Hepatocyte (in vitro differentiated cells): ENCODE measurements around the gene GTF2F1. TPM values are rescaled to one million over a fixed set of nuclear protein-coding genes. Genes with fewer than 3 reads are reported as not detected.

ENCODE experiments used
- DNase-seq: peaks from one replicate; pipeline ENCODE4 v3.0.0-alpha.2; 2016; ENCODE audit warnings: low spot score
- H2AFZ ChIP-seq: fragments of 200-600 bp; sonication (generic); 2 replicates; pipeline ENCODE4 v1.6.0; 2016; ENCODE audit warnings: antibody characterized with exemption, mild to moderate bottlenecking
- H3K27ac ChIP-seq: fragments of 200-600 bp; sonication (generic); 2 replicates; pipeline ENCODE4 v1.5.1; 2016; ENCODE audit warnings: mild to moderate bottlenecking
- H3K27me3 ChIP-seq: fragments of 200-600 bp; sonication (generic); 2 replicates; pipeline ENCODE4 v1.6.1; 2016
- H3K36me3 ChIP-seq: fragments of 200-600 bp; sonication (generic); replicated peaks from 2 replicates; pipeline ENCODE4 v1.5.1; 2016; ENCODE audit warnings: low read depth; ENCODE audit not compliant: insufficient read depth
- H3K4me1 ChIP-seq: fragments of 200-600 bp; sonication (generic); 2 replicates; pipeline ENCODE4 v1.5.1; 2016; ENCODE audit warnings: mild to moderate bottlenecking, moderate library complexity; ENCODE audit not compliant: insufficient read depth
- H3K4me2 ChIP-seq: fragments of 200-600 bp; sonication (generic); 2 replicates; pipeline ENCODE4 v1.6.0; 2016
- H3K4me3 ChIP-seq: fragments of 200-600 bp; sonication (generic); 2 replicates; pipeline ENCODE4 v1.5.1; 2016; ENCODE audit warnings: mild to moderate bottlenecking
- H3K79me2 ChIP-seq: fragments of 200-600 bp; sonication (generic); 2 replicates; pipeline ENCODE4 v1.6.0; 2017; ENCODE audit warnings: mild to moderate bottlenecking
- H3K9me2 ChIP-seq: fragments of 200-600 bp; sonication (generic); replicated peaks from 2 replicates; pipeline ENCODE4 v1.6.0; 2017; ENCODE audit warnings: mild to moderate bottlenecking; ENCODE audit not compliant: insufficient read depth
- H3K9me3 ChIP-seq: fragments of 200-600 bp; sonication (generic); 2 replicates; pipeline ENCODE4 v1.5.1; 2016; ENCODE audit warnings: low read depth, mild to moderate bottlenecking
- H4K20me1 ChIP-seq: fragments of 200-600 bp; sonication (generic); 2 replicates; pipeline ENCODE4 v1.6.0; 2016; ENCODE audit warnings: mild to moderate bottlenecking; ENCODE audit not compliant: insufficient read depth, poor library complexity, severe bottlenecking
- EZH2 ChIP-seq: fragments of 200-600 bp; sonication (generic); IDR thresholded peaks from 2 replicates; pipeline ENCODE4 v1.6.1; 2016; ENCODE audit warnings: antibody characterized with exemption, mild to moderate bottlenecking, borderline replicate concordance
- EZH2phosphoT487 ChIP-seq: fragments of 200-600 bp; sonication (generic); IDR thresholded peaks from one replicate; pipeline ENCODE4 v1.6.1; 2018; ENCODE audit warnings: antibody characterized with exemption, mild to moderate bottlenecking, low read depth, moderate library complexity; ENCODE audit not compliant: unreplicated experiment, severe bottlenecking
- WGBS: methylation state at CpG from one replicate; pipeline ENCODE4 v1.1.6; 2016; ENCODE audit warnings: low lambda C conversion rate; ENCODE audit errors: missing lambda C conversion rate; 5-methylcytosine and 5-hydroxymethylcytosine counted together
- polyA plus RNA-seq: library from polyadenylated mRNA; unstranded; fragments of >200 nt; fragmentation: Nextera tagmentation; extraction: Ambion mirVana; gene quantifications from 2 replicates; pipeline ENCODE4 v1.2.1, GENCODE V29; 2016
- total RNA-seq: library from RNA; depleted of rRNA; stranded (reverse); fragments of >200 nt; gene quantifications from 2 replicates; pipeline ENCODE4 v1.2.3, GENCODE V29; 2014
- TF ChIP-seq, protein P1 (sequence below): fragments of 200-600 bp; sonication (generic); IDR thresholded peaks from 2 replicates; pipeline ENCODE4 v1.5.1; 2016; ENCODE audit warnings: antibody characterized with exemption, mild to moderate bottlenecking; ENCODE audit not compliant: poor library complexity

Gene GTF2F1
- total and polyA plus RNA-seq, 2 experiments from 2014 or later, result 44.6 to 47.5 TPM

DNA sequence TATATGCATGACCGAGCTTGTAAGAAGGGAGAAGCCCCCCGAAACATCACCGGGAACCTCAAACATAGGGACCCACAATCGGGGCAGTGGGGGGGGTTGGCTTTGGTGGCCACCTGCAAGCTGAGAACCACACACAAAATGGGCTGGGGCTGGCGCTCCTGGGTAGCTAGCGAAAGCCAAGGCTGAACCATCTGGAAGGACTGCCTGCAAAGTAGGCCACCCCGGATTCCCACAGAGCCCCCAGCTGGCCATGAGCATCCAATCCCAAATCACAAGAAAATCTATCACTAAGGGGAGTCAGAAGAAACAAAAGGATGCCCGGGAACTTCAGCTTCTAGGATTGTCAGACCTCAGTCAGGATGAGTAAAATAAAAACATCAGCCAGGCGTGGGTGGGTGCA lies 14.5 kb downstream of the GTF2F1 start:
- Histone ChIP-seq H3K36me3 (no peaks in the 10 kb centered on the region), H3K4me2 (no peak overlapping the region), H3K4me3 (no peak overlapping the region), H3K27me3 (no peaks in the 10 kb centered on the region), H3K4me1 (peaks cover 5% of the 10 kb centered on the region), H3K9me3 (no peaks in the 10 kb centered on the region), H3K27ac (peak overlapping the region; percentile 40), H3K9me2 (no peaks in the 10 kb centered on the region), H3K79me2 (peaks cover 3% of the 10 kb centered on the region), H2AFZ (no peak overlapping the region), H4K20me1 (no peaks in the 10 kb centered on the region)
- DNase-seq, result no peak
- TF ChIP-seq, protein P1, sequence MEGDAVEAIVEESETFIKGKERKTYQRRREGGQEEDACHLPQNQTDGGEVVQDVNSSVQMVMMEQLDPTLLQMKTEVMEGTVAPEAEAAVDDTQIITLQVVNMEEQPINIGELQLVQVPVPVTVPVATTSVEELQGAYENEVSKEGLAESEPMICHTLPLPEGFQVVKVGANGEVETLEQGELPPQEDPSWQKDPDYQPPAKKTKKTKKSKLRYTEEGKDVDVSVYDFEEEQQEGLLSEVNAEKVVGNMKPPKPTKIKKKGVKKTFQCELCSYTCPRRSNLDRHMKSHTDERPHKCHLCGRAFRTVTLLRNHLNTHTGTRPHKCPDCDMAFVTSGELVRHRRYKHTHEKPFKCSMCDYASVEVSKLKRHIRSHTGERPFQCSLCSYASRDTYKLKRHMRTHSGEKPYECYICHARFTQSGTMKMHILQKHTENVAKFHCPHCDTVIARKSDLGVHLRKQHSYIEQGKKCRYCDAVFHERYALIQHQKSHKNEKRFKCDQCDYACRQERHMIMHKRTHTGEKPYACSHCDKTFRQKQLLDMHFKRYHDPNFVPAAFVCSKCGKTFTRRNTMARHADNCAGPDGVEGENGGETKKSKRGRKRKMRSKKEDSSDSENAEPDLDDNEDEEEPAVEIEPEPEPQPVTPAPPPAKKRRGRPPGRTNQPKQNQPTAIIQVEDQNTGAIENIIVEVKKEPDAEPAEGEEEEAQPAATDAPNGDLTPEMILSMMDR, result no peak
- TF ChIP-seq EZH2phosphoT487 (no peak), EZH2 (no peak)
- WGBS, result 93% methylated on average over 9 of the region's 9 CpGs

- no peaks in the 10 kb centered on the region for H3K36me3 ChIP-seq
Measured at GRCh38 chr19:6378041-6378440, 14.9 kb downstream of the GTF2F1 start.

GRCh38 chr19:6376512-6377190 lies 16.3 kb downstream of the GTF2F1 start:
- H3K27ac ChIP-seq, result no peak overlapping the region
- no peak overlapping the region for H3K4me2 ChIP-seq
- H3K9me3 ChIP-seq, result no peaks in the 10 kb centered on the region
- H3K79me2 ChIP-seq, result peaks cover 3% of the 10 kb centered on the region
- no peak for DNase-seq
- H3K27me3 ChIP-seq, result no peaks in the 10 kb centered on the region
- no peak overlapping the region for H2AFZ ChIP-seq
- H3K4me1 ChIP-seq, result peaks cover 5% of the 10 kb centered on the region
- H3K4me3 ChIP-seq, result no peak overlapping the region
- no peaks in the 10 kb centered on the region for H4K20me1 ChIP-seq
- no peaks in the 10 kb centered on the region for H3K36me3 ChIP-seq
- TF ChIP-seq, protein P1, result no peak
- TF ChIP-seq EZH2 (no peak), EZH2phosphoT487 (no peak)
- 80% methylated on average over 19 of the region's 19 CpGs for WGBS
- no peaks in the 10 kb centered on the region for H3K9me2 ChIP-seq

More at GRCh38 chr19:6378041-6378440, 14.9 kb downstream of the GTF2F1 start:
- H3K9me2 ChIP-seq, result no peaks in the 10 kb centered on the region
- TF ChIP-seq, protein P1, result no peak
- TF ChIP-seq EZH2, result no peak
- TF ChIP-seq EZH2phosphoT487, result no peak
- no peak overlapping the region for H3K4me3 ChIP-seq
- H3K4me2 ChIP-seq, result no peak overlapping the region
- H2AFZ ChIP-seq, result no peak overlapping the region
- peak; percentile 63 for DNase-seq
- no peaks in the 10 kb centered on the region for H4K20me1 ChIP-seq
- no peaks in the 10 kb centered on the region for H3K27me3 ChIP-seq
- 43% methylated on average over 6 of the region's 6 CpGs for WGBS
- H3K4me1 ChIP-seq, result peaks cover 5% of the 10 kb centered on the region
- H3K79me2 ChIP-seq, result peaks cover 3% of the 10 kb centered on the region
- peak overlapping the region; percentile 55 for H3K27ac ChIP-seq
- H3K9me3 ChIP-seq, result no peaks in the 10 kb centered on the region
